ENCODE results near the gene TBL2. TPM values are rescaled to one million over a fixed set of nuclear protein-coding genes. Genes with fewer than 3 reads are reported as not detected.
"Not testable (repeated sequence)": the region's sequence is repeated elsewhere in the genome, so short reads cannot be mapped to it uniquely, and the experiment has no call there.

TBL2 gene
- total RNA-seq, 1 donor from 2014 or later = 9.6 TPM

GRCh38 chr7:73541722-73542121, 36.7 kb downstream of the TBL2 start:
- H3K9me3 ChIP-seq (replicated peaks) = no peaks in the 10 kb centered on the region
- no peak for DNase-seq
- H3K36me3 ChIP-seq = peaks cover 73% of the 10 kb centered on the region
- no peak overlapping the region for H3K4me3 ChIP-seq
- no peaks in the 10 kb centered on the region for H3K27me3 ChIP-seq (ENCODE audit: low read depth)
- intact Hi-C loops (cut with micrococcal nuclease) = no loop called here
- TF ChIP-seq, protein P1, sequence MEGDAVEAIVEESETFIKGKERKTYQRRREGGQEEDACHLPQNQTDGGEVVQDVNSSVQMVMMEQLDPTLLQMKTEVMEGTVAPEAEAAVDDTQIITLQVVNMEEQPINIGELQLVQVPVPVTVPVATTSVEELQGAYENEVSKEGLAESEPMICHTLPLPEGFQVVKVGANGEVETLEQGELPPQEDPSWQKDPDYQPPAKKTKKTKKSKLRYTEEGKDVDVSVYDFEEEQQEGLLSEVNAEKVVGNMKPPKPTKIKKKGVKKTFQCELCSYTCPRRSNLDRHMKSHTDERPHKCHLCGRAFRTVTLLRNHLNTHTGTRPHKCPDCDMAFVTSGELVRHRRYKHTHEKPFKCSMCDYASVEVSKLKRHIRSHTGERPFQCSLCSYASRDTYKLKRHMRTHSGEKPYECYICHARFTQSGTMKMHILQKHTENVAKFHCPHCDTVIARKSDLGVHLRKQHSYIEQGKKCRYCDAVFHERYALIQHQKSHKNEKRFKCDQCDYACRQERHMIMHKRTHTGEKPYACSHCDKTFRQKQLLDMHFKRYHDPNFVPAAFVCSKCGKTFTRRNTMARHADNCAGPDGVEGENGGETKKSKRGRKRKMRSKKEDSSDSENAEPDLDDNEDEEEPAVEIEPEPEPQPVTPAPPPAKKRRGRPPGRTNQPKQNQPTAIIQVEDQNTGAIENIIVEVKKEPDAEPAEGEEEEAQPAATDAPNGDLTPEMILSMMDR (IDR thresholded peaks at IDR 0.05; ENCODE audit: borderline replicate concordance) = no peak
- peaks cover 5% of the 10 kb centered on the region for H3K4me1 ChIP-seq
- no peak overlapping the region for H3K27ac ChIP-seq (replicated peaks)

DNA sequence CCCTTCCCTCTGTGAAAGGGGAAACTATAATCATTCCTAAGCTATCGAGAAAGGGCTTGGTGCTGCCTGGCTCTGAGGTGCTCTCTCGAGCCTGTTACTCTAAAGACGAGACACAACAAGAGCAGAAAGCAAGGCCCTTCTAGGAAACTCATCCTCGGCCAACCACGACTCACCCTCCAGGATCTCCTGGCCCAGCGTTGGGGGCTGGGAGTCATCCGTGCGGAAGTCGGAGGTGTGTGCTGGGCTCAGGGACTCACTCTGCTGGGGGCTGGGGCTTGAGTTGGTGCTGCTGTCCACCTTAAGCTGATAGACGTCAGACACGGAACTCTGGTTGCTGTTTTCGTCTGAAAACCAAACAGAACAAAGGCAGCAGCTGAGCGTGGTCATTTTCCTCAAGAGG, 38.7 kb downstream of the TBL2 start:
- H3K4me3 ChIP-seq = no peak overlapping the region
- no peaks in the 10 kb centered on the region for H3K9me3 ChIP-seq (replicated peaks)
- DNase-seq = no peak
- no peak overlapping the region for H3K27ac ChIP-seq (replicated peaks)
- intact Hi-C loops (cut with micrococcal nuclease) = no loop called here
- no peaks in the 10 kb centered on the region for H3K27me3 ChIP-seq (ENCODE audit: low read depth)
- H3K4me1 ChIP-seq = no peaks in the 10 kb centered on the region
- peaks cover 89% of the 10 kb centered on the region for H3K36me3 ChIP-seq
- TF ChIP-seq, protein P1 (IDR thresholded peaks at IDR 0.05; ENCODE audit: borderline replicate concordance) = no peak

DNA sequence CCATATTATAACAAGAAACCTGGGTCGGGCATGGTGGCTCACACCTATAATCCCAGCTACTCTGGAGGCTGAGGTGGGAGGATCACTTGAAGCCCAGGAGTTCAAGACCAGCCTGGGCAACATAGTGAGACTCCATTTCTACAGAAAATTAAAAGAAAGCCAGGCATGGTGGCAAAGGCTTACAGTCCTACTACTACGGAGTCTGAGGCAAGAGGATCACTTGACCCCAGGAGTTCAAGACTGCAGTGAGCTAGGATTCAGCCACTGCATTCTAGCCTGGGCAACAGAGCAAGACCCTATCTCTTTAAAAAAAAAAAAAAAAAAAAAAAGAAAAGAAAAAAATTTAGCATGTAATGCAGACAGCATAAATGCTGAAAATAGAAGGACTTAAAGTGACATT, 39.9 kb downstream of the TBL2 start:
- H3K36me3 ChIP-seq = peaks cover 91% of the 10 kb centered on the region
- H3K4me3 ChIP-seq; H3K27ac ChIP-seq (replicated peaks); H3K4me1 ChIP-seq; DNase-seq; intact Hi-C loops (cut with micrococcal nuclease); H3K27me3 ChIP-seq (ENCODE audit: low read depth); H3K9me3 ChIP-seq (replicated peaks): not testable (repeated sequence)

DNA sequence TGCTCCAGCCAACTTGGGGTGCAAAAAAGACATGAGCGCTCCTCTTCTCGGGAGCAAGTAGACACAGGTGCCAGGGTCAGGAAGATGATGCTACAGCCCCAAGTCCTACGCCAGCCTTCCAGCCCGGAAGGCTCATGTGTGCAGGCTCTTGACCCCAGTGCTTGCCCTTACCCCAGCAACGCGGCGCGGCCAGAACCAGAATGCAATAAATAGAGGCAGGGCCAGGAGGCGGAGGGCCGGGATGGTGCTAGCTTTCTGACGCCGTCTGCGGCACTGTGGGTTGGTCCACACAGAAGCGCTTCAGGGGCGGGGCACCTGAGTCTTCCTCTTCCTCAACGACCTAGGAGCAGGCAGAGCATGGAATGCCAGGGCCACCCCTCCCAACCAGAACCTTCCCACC, 41.3 kb downstream of the TBL2 start:
- no peak for DNase-seq
- TF ChIP-seq, protein P1 (IDR thresholded peaks at IDR 0.05; ENCODE audit: borderline replicate concordance) = no peak
- Histone ChIP-seq H3K27ac (replicated peaks) (no peak overlapping the region), H3K36me3 (peaks cover 79% of the 10 kb centered on the region), H3K4me1 (no peaks in the 10 kb centered on the region), H3K27me3 (ENCODE audit: low read depth) (no peaks in the 10 kb centered on the region), H3K4me3 (no peak overlapping the region), H3K9me3 (replicated peaks) (no peaks in the 10 kb centered on the region)
- intact Hi-C loops (cut with micrococcal nuclease) = no loop called here

- peaks cover 73% of the 10 kb centered on the region for H3K36me3 ChIP-seq
- H3K27me3 ChIP-seq (ENCODE audit: low read depth) = no peaks in the 10 kb centered on the region
- no peaks in the 10 kb centered on the region for H3K9me3 ChIP-seq (replicated peaks)
- DNase-seq = no peak
- intact Hi-C loops (cut with micrococcal nuclease) = no loop called here
- TF ChIP-seq, protein P1 (IDR thresholded peaks at IDR 0.05; ENCODE audit: borderline replicate concordance) = no peak
- no peaks in the 10 kb centered on the region for H3K4me1 ChIP-seq
- no peak overlapping the region for H3K27ac ChIP-seq (replicated peaks)
- H3K4me3 ChIP-seq = no peak overlapping the region
These were observed 41.9 kb downstream of the TBL2 start for GRCh38 chr7:73536479-73536878.

DNA sequence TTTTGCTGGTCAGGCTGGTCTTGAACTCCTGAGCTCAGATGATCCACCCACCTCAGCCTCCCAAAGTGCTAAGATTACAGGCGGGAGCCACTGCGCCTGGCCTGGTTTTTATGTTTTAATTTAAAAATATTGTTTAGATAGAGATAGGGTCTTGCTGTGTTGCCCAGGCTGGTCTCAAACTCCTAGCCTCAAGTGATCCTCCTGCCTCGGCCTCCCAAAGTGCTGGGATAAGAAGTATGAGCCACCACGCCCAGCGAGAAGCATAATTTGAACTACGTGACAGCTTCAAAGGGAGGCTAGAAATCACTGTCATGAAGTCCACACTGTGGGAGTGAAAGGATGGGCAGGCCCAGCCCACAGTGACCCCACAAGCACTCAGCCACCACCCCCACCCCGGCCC, 42.5 kb downstream of the TBL2 start:
- peaks cover 68% of the 10 kb centered on the region for H3K36me3 ChIP-seq
- H3K4me1 ChIP-seq; DNase-seq; H3K9me3 ChIP-seq (replicated peaks); H3K27me3 ChIP-seq (ENCODE audit: low read depth); H3K4me3 ChIP-seq; H3K27ac ChIP-seq (replicated peaks); intact Hi-C loops (cut with micrococcal nuclease): not testable (repeated sequence)

GRCh38 chr7:73533742-73534141, 44.6 kb downstream of the TBL2 start:
- intact Hi-C loops (cut with micrococcal nuclease) = no loop called here
- H3K36me3 ChIP-seq = peaks cover 46% of the 10 kb centered on the region

More at GRCh38 chr7:73533742-73534141, 44.6 kb downstream of the TBL2 start:
- Histone ChIP-seq H3K27ac (replicated peaks) (no peak overlapping the region), H3K4me1 (no peaks in the 10 kb centered on the region), H3K9me3 (replicated peaks) (no peaks in the 10 kb centered on the region), H3K4me3 (no peak overlapping the region), H3K27me3 (ENCODE audit: low read depth) (no peaks in the 10 kb centered on the region)
- DNase-seq = no peak
- TF ChIP-seq, protein P1 (IDR thresholded peaks at IDR 0.05; ENCODE audit: borderline replicate concordance) = no peak

Measured in left ventricle myocardium inferior (tissue), 1 donor.